Spleen (tissue), 11 donors: ENCODE results near the gene PER1. TPM values are rescaled to one million over a fixed set of nuclear protein-coding genes. Genes with fewer than 3 reads are reported as not detected.
A peak's percentile ranks its signal among the peaks of the same experiment; 100 is the strongest.

Source experiments
- DNase-seq: peaks from one replicate; pipeline ENCODE4 v3.0.0-alpha.2; 2020
- H3K27ac ChIP-seq, 8 donors: fragments of 200-600 bp; sonication (generic) in 7 of 8; 1 replicate in 4 of 8; 2 replicates in 4 of 8; pipeline versions ENCODE4 v1.5.0 to v1.8.0; 2016 to 2021; ENCODE audit warnings: inconsistent platforms in 4 of 8, mild to moderate bottlenecking in 4 of 8, moderate library complexity in 1 of 8
- H3K27me3 ChIP-seq, 7 donors: fragments of 200-600 bp; sonication (generic) in 6 of 7; replicated peaks in 1 of 7; 1 replicate in 4 of 7; 2 replicates in 3 of 7; pipeline versions ENCODE4 v1.5.0 to v1.8.0; 2016 to 2021; ENCODE audit warnings: inconsistent platforms in 3 of 7, mild to moderate bottlenecking in 1 of 7
- H3K36me3 ChIP-seq, 6 donors: fragments of 200-600 bp; sonication (generic) in 5 of 6; 1 replicate in 4 of 6; 2 replicates in 2 of 6; pipeline versions ENCODE4 v1.5.0 to v1.8.0; 2016 to 2021; ENCODE audit warnings: inconsistent platforms in 2 of 6
- H3K4me1 ChIP-seq, 6 donors: fragments of 200-600 bp; sonication (generic) in 5 of 6; 1 replicate in 3 of 6; 2 replicates in 3 of 6; pipeline versions ENCODE4 v1.5.0 to v1.8.0; 2016 to 2021; ENCODE audit warnings: inconsistent platforms in 3 of 6
- H3K4me3 ChIP-seq, 8 donors: fragments of 200-600 bp; sonication (generic) in 7 of 8; 1 replicate in 4 of 8; 2 replicates in 4 of 8; pipeline versions ENCODE4 v1.5.0 to v1.8.0; 2016 to 2021; ENCODE audit warnings: inconsistent platforms in 4 of 8, mild to moderate bottlenecking in 4 of 8, moderate library complexity in 2 of 8
- H3K9me3 ChIP-seq, 8 donors: fragments of 200-600 bp; sonication (generic) in 7 of 8; 1 replicate in 4 of 8; 2 replicates in 4 of 8; pipeline versions ENCODE4 v1.5.0 to v1.8.0; 2016 to 2021; ENCODE audit warnings: inconsistent platforms in 4 of 8
- CTCF ChIP-seq, 11 experiments: fragments of 200-600 bp in 7 of 11; fragments of 450-650 bp in 4 of 11; sonication (generic) in 4 of 11; IDR thresholded peaks in 8 of 11; conservative IDR thresholded peaks in 3 of 11; 1 replicate in 7 of 11; 2 replicates in 4 of 11; pipeline versions ENCODE4 v1.4.0 to v1.8.0; 2016 to 2021; ENCODE audit warnings: antibody characterized with exemption in 11 of 11, inconsistent platforms in 4 of 11, mild to moderate bottlenecking in 1 of 11
- POLR2A ChIP-seq, 3 donors: fragments of 450-650 bp; IDR thresholded peaks; one replicate each; pipeline ENCODE4 v1.5.1; 2017; ENCODE audit warnings: antibody characterized with exemption in 3 of 3, mild to moderate bottlenecking in 1 of 3
- POLR2AphosphoS5 ChIP-seq, 3 donors: sonication (generic); formaldehyde crosslinking; IDR thresholded peaks; one replicate each; pipeline ENCODE4 v1.5.1; 2017; ENCODE audit warnings: antibody characterized with exemption in 3 of 3
- WGBS, 5 donors: extraction: QIAGEN DNeasy Blood & Tissue Kit in 3 of 5; methylation state at CpG; one replicate each; pipeline versions ENCODE4 v1.1.5 to v1.1.7; 2013 to 2018; 5-methylcytosine and 5-hydroxymethylcytosine counted together
- intact Hi-C: fragments of 100-400 bp; cut with DNase I; formaldehyde crosslinking; loops from one replicate; pipeline ENCODE4 v1.15.0; 2023; ENCODE audit warnings: low total_unique reads
- polyA plus RNA-seq, 3 donors: library from polyadenylated mRNA; stranded (reverse); fragments of 200-250 nt; gene quantifications; one replicate each; pipeline ENCODE4 v1.2.1, GENCODE V29; 2013
- total RNA-seq, 7 donors: library from RNA; depleted of rRNA in 3 of 7; stranded (reverse); fragments of >200 nt in 3 of 7; fragmentation: NEBNext Ultra II Directional in 4 of 7; extraction: Animal tissue kit (Norgen Biotek cat#: 25700) in 4 of 7; gene quantifications; one replicate each; pipeline versions ENCODE4 v1.1.0 to v1.2.1, GENCODE V29; 2016 to 2021
- donor health status: healthy with polysubstance abuse.
- donor health status: DM: no; HTN: no; CAD: no; lungs with moderate emphysema.
- donor health status: DM: no; HTN: no; CAD: no.
- donor health status: Bipolar disorder and iron deficiency.
- donor health status: healthy.
- donor health status: DM: no; HTN: no; CAD: no.
- donor health status: DM: yes; HTN: yes; CAD: no.

PER1 gene
- total and polyA plus RNA-seq, 10 donors, result 12.6 to 213 (median 73.5) TPM

DNA sequence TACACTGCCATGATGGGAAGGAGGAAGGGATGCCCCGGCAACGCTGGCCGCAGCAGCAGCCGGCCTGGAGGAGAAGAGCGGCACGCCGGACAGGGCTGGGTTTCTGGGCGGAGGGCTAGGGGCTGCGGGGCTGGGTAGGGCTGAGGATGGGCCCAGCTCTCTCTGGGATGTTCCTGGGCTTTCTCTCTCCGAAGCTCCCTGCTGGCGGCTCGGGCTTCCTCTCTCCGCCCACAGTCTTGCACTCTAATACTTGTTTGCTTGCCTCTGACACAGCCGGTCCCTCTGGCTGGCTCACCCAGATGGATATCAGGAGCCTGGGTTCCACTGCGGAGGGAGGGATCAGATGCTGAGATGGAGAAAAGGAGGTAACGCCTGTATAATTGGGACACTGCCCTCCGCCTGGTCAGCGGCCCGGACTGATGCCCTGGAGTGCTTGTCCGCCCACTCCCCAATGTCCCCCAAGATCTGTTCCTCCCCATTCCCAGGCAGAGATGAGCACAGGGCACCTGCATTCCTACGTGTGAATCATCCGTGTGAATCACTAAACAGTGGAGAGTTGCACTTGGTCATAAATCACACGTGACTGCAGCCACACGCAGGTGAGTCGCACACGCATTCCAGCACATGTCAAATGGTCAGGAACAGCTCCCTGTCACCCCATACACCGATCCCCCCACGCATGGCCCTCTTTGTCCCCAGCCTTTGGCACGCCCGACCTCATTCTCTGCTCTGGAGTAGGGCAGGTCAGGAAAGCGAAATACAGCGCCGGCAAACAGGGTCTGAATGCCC lies 34.0 kb downstream of the PER1 start, which contains the start of gene ALOXE3:
Gene ALOXE3, minus strand, starts transcription at position 535 of the 789 bp plus-strand sequence. Its CDS starts 524 bp downstream, at position 11.
- TF ChIP-seq POLR2AphosphoS5 (IDR thresholded peaks at IDR 0.05) (no peak), CTCF (IDR thresholded peaks at IDR 0.05 in 8 of 11, conservative IDR thresholded peaks at IDR 0.05 in 3 of 11) (no peak)
- Histone ChIP-seq H3K9me3 (no peaks in the 10 kb centered on the region), H3K36me3 (no peaks in the 10 kb centered on the region), H3K27ac (peak within 1 kb of the TSS; percentile 55 to 89 (median 82)), H3K4me1 (peaks cover 41 to 67% (median 61%) of the 10 kb centered on the region in 6 donors), H3K27me3 (peaks cover 1 to 86% (median 45%) of the 10 kb centered on the region in 7 donors), H3K4me3 (peak within 1 kb of the TSS; percentile 46 to 86 (median 56))
- WGBS, 5 donors, result 0 to 2% (median 1%) methylated on average over 16 to 33 of the region's 33 CpGs
- intact Hi-C loops, result no loop called here
- peak; percentile 81 for DNase-seq

GRCh38 chr17:8117367-8117979 lies 34.7 kb downstream of the PER1 start:
- Histone ChIP-seq H3K4me1 (peaks cover 34 to 60% (median 54%) of the 10 kb centered on the region in 6 donors), H3K27ac (peak overlapping the region in 1 of 8 donors; percentile 81), H3K27me3 (peaks cover 0 to 86% (median 45%) of the 10 kb centered on the region in 7 donors), H3K9me3 (no peaks in the 10 kb centered on the region), H3K36me3 (no peaks in the 10 kb centered on the region), H3K4me3 (peak overlapping the region in 5 of 8 donors; percentile 49 to 86 (median 60))
- 1 to 11% (median 4%) methylated on average over 18 of the region's 18 CpGs for WGBS, 5 donors
- TF ChIP-seq POLR2A (IDR thresholded peaks at IDR 0.05), result no peak
- TF ChIP-seq CTCF (IDR thresholded peaks at IDR 0.05 in 8 of 11, conservative IDR thresholded peaks at IDR 0.05 in 3 of 11), result no peak
- no peak for TF ChIP-seq POLR2AphosphoS5 (IDR thresholded peaks at IDR 0.05)
- no peak for DNase-seq
- intact Hi-C loops, result no loop called here

- no peak overlapping the region for H3K27ac ChIP-seq
- no peaks in the 10 kb centered on the region for H3K36me3 ChIP-seq
- no peaks in the 10 kb centered on the region for H3K9me3 ChIP-seq
- H3K4me3 ChIP-seq, result no peak overlapping the region
- TF ChIP-seq POLR2AphosphoS5 (IDR thresholded peaks at IDR 0.05) (no peak), POLR2A (IDR thresholded peaks at IDR 0.05) (no peak), CTCF (IDR thresholded peaks at IDR 0.05 in 8 of 11, conservative IDR thresholded peaks at IDR 0.05 in 3 of 11) (no peak)
- peaks cover 31 to 53% (median 47%) of the 10 kb centered on the region in 6 donors for H3K4me1 ChIP-seq
- intact Hi-C loops, result no loop called here
- H3K27me3 ChIP-seq, result peaks cover 0 to 86% (median 45%) of the 10 kb centered on the region in 7 donors
- no peak for DNase-seq
- WGBS, 5 donors, result 45 to 77% (median 49%) methylated on average over 18 of the region's 18 CpGs
Measured at GRCh38 chr17:8116776-8117175, 35.4 kb downstream of the PER1 start.

- WGBS, 5 donors, result 92 to 97% (median 94%) methylated on average over 6 of the region's 6 CpGs
- H3K9me3 ChIP-seq, result no peaks in the 10 kb centered on the region
- peaks cover 6 to 16% (median 11%) of the 10 kb centered on the region in 6 donors for H3K4me1 ChIP-seq
- no peak for TF ChIP-seq POLR2A (IDR thresholded peaks at IDR 0.05)
- TF ChIP-seq CTCF (IDR thresholded peaks at IDR 0.05 in 8 of 11, conservative IDR thresholded peaks at IDR 0.05 in 3 of 11), result no peak
- intact Hi-C loops, result no loop called here
- no peak overlapping the region for H3K27ac ChIP-seq
- no peak overlapping the region for H3K4me3 ChIP-seq
- DNase-seq, result no peak
- peaks cover 0 to 80% (median 49%) of the 10 kb centered on the region in 7 donors for H3K27me3 ChIP-seq
- no peaks in the 10 kb centered on the region for H3K36me3 ChIP-seq
Measured at GRCh38 chr17:8110907-8111306, 41.3 kb downstream of the PER1 start.
